ENCODE results near the gene SH2D3C.

GRCh38 chr9:127810378-127811187 is 32.1 kb upstream of the SH2D3C start:
- TF ChIP-seq, protein P1, sequence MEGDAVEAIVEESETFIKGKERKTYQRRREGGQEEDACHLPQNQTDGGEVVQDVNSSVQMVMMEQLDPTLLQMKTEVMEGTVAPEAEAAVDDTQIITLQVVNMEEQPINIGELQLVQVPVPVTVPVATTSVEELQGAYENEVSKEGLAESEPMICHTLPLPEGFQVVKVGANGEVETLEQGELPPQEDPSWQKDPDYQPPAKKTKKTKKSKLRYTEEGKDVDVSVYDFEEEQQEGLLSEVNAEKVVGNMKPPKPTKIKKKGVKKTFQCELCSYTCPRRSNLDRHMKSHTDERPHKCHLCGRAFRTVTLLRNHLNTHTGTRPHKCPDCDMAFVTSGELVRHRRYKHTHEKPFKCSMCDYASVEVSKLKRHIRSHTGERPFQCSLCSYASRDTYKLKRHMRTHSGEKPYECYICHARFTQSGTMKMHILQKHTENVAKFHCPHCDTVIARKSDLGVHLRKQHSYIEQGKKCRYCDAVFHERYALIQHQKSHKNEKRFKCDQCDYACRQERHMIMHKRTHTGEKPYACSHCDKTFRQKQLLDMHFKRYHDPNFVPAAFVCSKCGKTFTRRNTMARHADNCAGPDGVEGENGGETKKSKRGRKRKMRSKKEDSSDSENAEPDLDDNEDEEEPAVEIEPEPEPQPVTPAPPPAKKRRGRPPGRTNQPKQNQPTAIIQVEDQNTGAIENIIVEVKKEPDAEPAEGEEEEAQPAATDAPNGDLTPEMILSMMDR (IDR thresholded peaks at IDR 0.05; ENCODE audit: low read length) = no peak
- no peak for TF ChIP-seq EZH2 (IDR thresholded peaks at IDR 0.05; ENCODE audit: borderline replicate concordance, low read length)

Data from OCI-LY1 (cell line).